Karpas-422 (cell line): ENCODE data around the gene TMEM236. TPM values are rescaled to one million over a fixed set of nuclear protein-coding genes. Genes with fewer than 3 reads are reported as not detected.

Source experiments
- DNase-seq: peaks from one replicate; pipeline ENCODE4 v3.0.0-alpha.2; 2015
- H2AFZ ChIP-seq: fragments of 200-600 bp; sonication (generic); 2 replicates; pipeline ENCODE4 v1.6.1; 2014; ENCODE audit warnings: antibody characterized with exemption, low read length, mixed read lengths
- H3K27ac ChIP-seq: fragments of 200-600 bp; sonication (generic); 2 replicates; pipeline ENCODE4 v1.5.1; 2014; ENCODE audit warnings: mild to moderate bottlenecking, low read length, moderate library complexity
- H3K27me3 ChIP-seq: fragments of 200-600 bp; sonication (generic); 2 replicates; pipeline ENCODE4 v1.6.1; 2014; ENCODE audit warnings: low read length, mixed read lengths
- H3K36me3 ChIP-seq: fragments of 200-600 bp; sonication (generic); 2 replicates; pipeline ENCODE4 v1.6.1; 2014; ENCODE audit warnings: low read length, mixed read lengths; ENCODE audit not compliant: insufficient read depth
- H3K4me1 ChIP-seq: fragments of 200-600 bp; sonication (generic); 2 replicates; pipeline ENCODE4 v1.6.1; 2014; ENCODE audit warnings: mild to moderate bottlenecking, low read length, mixed read lengths
- H3K4me2 ChIP-seq: fragments of 200-600 bp; sonication (generic); 2 replicates; pipeline ENCODE4 v1.6.1; 2014; ENCODE audit warnings: low read length, low read depth, mild to moderate bottlenecking; ENCODE audit not compliant: poor library complexity, severe bottlenecking
- H3K4me3 ChIP-seq: fragments of 200-600 bp; sonication (generic); 2 replicates; pipeline ENCODE4 v1.5.1; 2014; ENCODE audit warnings: mild to moderate bottlenecking, antibody characterized with exemption, low read length, mixed read lengths
- H3K79me2 ChIP-seq: fragments of 200-600 bp; sonication (generic); 2 replicates; pipeline ENCODE4 v1.6.1; 2014; ENCODE audit warnings: mild to moderate bottlenecking, low read length, mixed read lengths
- H3K9ac ChIP-seq: fragments of 200-600 bp; sonication (generic); 2 replicates; pipeline ENCODE4 v1.6.0; 2014; ENCODE audit warnings: low read length
- H3K9me2 ChIP-seq: fragments of 200-600 bp; sonication (generic), shearing (Covaris generic); replicated peaks from 2 replicates; pipeline ENCODE4 v1.6.0; 2014; ENCODE audit warnings: mild to moderate bottlenecking, low read length, moderate library complexity; ENCODE audit not compliant: insufficient read depth
- H3K9me3 ChIP-seq: fragments of 300-700, 200-600 bp; sonication (generic); 2 replicates; pipeline ENCODE4 v1.6.1; 2014; ENCODE audit warnings: low read length, mixed read lengths
- H4K20me1 ChIP-seq: fragments of 200-600 bp; sonication (generic); 2 replicates; pipeline ENCODE4 v1.6.1; 2014; ENCODE audit warnings: mild to moderate bottlenecking, antibody characterized with exemption, low read length, low read depth; ENCODE audit not compliant: insufficient read depth
- total RNA-seq: library from RNA; depleted of rRNA; stranded (reverse); fragments of >200 nt; shearing (Covaris generic); gene quantifications from 2 replicates; pipeline ENCODE4 v1.2.3, GENCODE V29; 2014; ENCODE audit warnings: low replicate concordance; rRNA removed

TMEM236 gene
- 0.04 and 0.19 TPM in 2 replicates for total RNA-seq

DNA sequence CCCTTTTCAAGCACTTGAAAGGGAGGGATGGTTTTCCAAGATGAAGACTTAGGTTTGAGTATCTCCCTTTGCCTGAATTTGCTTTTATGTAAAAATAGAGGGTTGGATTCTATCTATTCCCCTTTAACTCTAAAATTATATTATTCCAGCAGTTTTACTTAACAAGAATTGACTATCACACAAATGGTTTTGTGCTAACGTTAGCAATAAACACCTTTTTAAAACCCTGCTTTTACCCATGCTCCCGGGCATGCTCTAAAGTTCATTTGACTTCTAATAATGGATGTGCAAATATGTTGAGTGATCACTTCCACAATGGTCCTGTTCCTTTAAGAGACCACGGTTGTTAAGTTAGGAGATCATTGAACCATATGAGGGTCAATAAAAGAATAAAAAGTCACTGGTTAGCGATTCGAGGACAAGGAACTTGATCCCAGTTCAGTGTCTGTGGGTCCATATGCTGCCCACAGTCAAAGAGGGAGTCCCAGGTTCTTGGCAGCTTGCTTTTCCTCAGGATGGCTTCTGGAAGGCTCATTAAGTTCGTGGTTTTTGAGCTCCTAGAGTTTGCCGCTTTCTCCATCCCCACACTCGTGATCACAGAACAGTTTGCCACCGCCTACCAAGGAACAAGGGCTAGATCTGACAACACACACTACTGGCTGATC lies at the start of gene TMEM236:
Gene TMEM236 (plus strand): TSS at position 421 of the 665 bp plus-strand sequence. CDS start 95 bp downstream, at position 516.
- Histone ChIP-seq H3K9me3 (no peaks in the 10 kb centered on the region), H3K9ac (no peak within 1 kb of the TSS), H3K4me3 (no peak within 1 kb of the TSS), H3K79me2 (no peaks in the 10 kb centered on the region), H4K20me1 (no peaks in the 10 kb centered on the region), H3K4me1 (peaks cover 3% of the 10 kb centered on the region; the same call in 1 of the 2 replicates), H3K27me3 (no peaks in the 10 kb centered on the region), H3K4me2 (no peak within 1 kb of the TSS), H2AFZ (no peak within 1 kb of the TSS), H3K27ac (no peak within 1 kb of the TSS), H3K36me3 (no peaks in the 10 kb centered on the region), H3K9me2 (no peaks in the 10 kb centered on the region)
- no peak for DNase-seq

- Histone ChIP-seq H4K20me1 (no peaks in the 10 kb centered on the region), H3K79me2 (0 out of 2 replicates have a peak, but pooled peaks cover 3% of the 10 kb centered on the region), H3K9me3 (no peaks in the 10 kb centered on the region), H3K9me2 (no peaks in the 10 kb centered on the region), H2AFZ (no peak overlapping the region), H3K4me2 (no peak overlapping the region), H3K36me3 (peaks cover 4% of the 10 kb centered on the region; the same call in 1 of the 2 replicates), H3K4me3 (no peak overlapping the region), H3K27me3 (no peaks in the 10 kb centered on the region), H3K9ac (no peak overlapping the region), H3K4me1 (no peaks in the 10 kb centered on the region), H3K27ac (no peak overlapping the region)
- DNase-seq: no peak
Measured at GRCh38 chr10:17703706-17704105, 48.3 kb upstream of the TMEM236 start.

DNA sequence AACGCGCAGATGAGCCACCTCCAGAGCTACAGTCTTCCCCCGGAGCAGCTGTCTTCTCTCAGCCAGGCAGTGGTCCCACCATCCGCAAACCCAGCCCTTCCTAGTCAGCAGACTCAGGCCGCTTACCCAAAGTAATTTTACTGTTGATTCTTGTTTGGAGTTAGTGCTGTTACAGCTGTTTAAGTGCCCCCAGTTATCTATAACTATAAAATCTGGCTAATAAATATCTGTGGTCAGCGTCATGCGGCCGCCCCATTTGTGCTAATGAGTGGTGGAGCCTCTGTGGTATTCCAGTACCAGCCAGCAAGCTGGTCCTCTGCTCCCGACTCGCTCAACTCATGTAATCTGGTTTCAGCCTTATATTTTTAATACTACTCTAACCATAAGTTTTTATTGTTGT lies 43.2 kb upstream of the TMEM236 start:
- H3K79me2 ChIP-seq: no peaks in the 10 kb centered on the region
- H2AFZ ChIP-seq: no peak overlapping the region
- DNase-seq: no peak
- H3K4me3 ChIP-seq: no peak overlapping the region
- no peaks in the 10 kb centered on the region for H3K9me2 ChIP-seq
- peaks cover 5% of the 10 kb centered on the region; the same call in 1 of the 2 replicates for H3K36me3 ChIP-seq
- no peak overlapping the region for H3K4me2 ChIP-seq
- H3K9me3 ChIP-seq: no peaks in the 10 kb centered on the region
- H3K27ac ChIP-seq: no peak overlapping the region
- no peaks in the 10 kb centered on the region for H3K27me3 ChIP-seq
- H3K9ac ChIP-seq: no peak overlapping the region
- no peaks in the 10 kb centered on the region for H4K20me1 ChIP-seq
- H3K4me1 ChIP-seq: no peaks in the 10 kb centered on the region

DNA sequence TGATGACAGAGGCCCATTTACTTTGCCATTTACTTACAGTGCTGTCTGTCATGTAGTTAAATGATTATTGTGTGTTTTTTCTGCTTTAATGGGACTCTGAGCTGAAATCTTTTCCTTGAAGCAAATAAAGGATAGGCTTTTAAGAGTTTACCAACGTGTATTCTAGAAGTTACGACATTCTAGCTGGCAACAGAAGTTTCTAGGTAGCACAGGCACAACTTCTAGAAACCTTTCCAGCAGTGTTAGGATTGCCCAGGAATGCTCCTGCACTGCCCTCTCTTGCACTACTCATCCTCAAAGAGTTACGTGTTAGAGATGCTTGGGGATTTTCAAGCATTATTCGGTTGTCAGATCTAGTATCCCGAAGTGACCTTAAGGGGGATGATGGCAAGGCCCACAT lies 42.5 kb upstream of the TMEM236 start:
- H3K27me3 ChIP-seq: no peaks in the 10 kb centered on the region
- no peaks in the 10 kb centered on the region for H3K79me2 ChIP-seq
- H2AFZ ChIP-seq: no peak overlapping the region
- no peaks in the 10 kb centered on the region for H3K9me3 ChIP-seq
- no peak for DNase-seq
- no peak overlapping the region for H3K4me3 ChIP-seq
- H3K36me3 ChIP-seq: peaks cover 8% of the 10 kb centered on the region; the same call in 1 of the 2 replicates
- H3K9me2 ChIP-seq: no peaks in the 10 kb centered on the region
- H3K4me2 ChIP-seq: no peak overlapping the region
- H3K27ac ChIP-seq: no peak overlapping the region
- no peak overlapping the region for H3K9ac ChIP-seq
- no peaks in the 10 kb centered on the region for H3K4me1 ChIP-seq
- no peaks in the 10 kb centered on the region for H4K20me1 ChIP-seq

GRCh38 chr10:17710181-17710580 lies 41.8 kb upstream of the TMEM236 start:
- no peaks in the 10 kb centered on the region for H3K27me3 ChIP-seq
- no peaks in the 10 kb centered on the region for H3K9me3 ChIP-seq
- H3K9ac ChIP-seq: no peak overlapping the region
- no peak overlapping the region for H3K27ac ChIP-seq
- no peak for DNase-seq
- H2AFZ ChIP-seq: no peak overlapping the region
- H3K79me2 ChIP-seq: no peaks in the 10 kb centered on the region
- peaks cover 10% of the 10 kb centered on the region; the same call in 1 of the 2 replicates for H3K36me3 ChIP-seq
- no peaks in the 10 kb centered on the region for H3K4me1 ChIP-seq
- H3K4me2 ChIP-seq: no peak overlapping the region
- no peaks in the 10 kb centered on the region for H3K9me2 ChIP-seq
- H3K4me3 ChIP-seq: no peak overlapping the region
- H4K20me1 ChIP-seq: no peaks in the 10 kb centered on the region

DNA sequence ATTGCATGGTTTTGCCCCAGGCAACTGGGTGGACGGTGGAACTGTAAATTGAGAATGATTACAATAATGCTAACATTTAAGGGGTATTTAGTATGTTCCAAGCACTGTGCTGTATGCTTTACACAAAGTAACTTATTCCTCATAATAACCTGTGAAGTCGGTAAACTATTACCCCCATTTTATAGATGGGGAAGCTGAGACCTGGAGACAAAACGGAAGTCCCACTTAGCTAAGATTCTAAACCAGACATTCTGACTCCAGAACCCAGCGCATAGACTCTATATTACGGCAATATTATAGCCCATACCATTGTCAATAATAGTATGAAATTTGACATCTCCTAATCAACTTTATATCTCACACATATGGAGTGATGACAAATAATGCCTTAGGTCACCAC lies 39.9 kb upstream of the TMEM236 start:
- H3K4me3 ChIP-seq: no peak overlapping the region
- H3K9me3 ChIP-seq: no peaks in the 10 kb centered on the region
- no peak overlapping the region for H3K4me2 ChIP-seq
- no peak overlapping the region for H3K9ac ChIP-seq
- peaks cover 21% of the 10 kb centered on the region; the same call in 1 of the 2 replicates for H3K36me3 ChIP-seq
- no peaks in the 10 kb centered on the region for H3K79me2 ChIP-seq
- no peaks in the 10 kb centered on the region for H3K9me2 ChIP-seq
- H3K27me3 ChIP-seq: no peaks in the 10 kb centered on the region
- H3K4me1 ChIP-seq: no peaks in the 10 kb centered on the region
- H2AFZ ChIP-seq: no peak overlapping the region
- H4K20me1 ChIP-seq: no peaks in the 10 kb centered on the region
- DNase-seq: no peak
- no peak overlapping the region for H3K27ac ChIP-seq

DNA sequence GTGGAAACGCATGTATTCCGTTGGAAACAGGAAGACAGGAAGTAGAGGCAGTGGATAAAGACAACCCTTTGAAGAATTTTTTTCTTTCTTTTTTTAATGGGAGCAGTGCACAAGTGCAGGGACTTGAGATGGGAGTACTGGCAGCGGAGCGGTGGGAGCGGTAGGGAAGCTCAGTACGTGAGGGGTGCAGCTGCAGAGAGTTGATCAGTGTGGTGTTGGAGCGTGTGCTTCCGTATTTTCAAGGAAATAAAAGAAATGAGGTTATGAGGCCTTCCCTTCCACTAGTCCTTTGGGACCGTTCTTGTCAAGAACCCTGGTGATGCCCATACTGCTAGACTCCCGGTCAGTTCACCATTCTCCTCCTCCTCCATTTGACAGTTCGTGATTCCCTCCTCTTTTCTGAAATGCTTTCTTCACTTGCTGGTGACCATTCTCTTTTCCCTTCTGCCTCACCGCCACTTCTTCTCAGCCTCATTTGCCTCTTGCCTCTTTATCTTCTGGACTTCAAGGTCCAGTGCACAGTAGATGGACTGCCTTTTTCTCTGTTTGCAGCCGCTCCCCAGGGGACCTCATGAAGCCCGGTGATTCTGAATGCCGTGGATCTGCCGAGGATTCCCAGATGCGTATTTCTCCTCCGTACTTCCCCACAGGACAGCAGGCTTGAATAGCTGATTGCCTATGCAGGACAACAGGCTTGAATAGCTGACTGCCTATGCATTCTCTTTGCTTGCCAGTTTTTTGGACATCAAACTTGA lies 39.1 kb upstream of the TMEM236 start:
- H4K20me1 ChIP-seq: no peaks in the 10 kb centered on the region
- H3K9me3 ChIP-seq: no peaks in the 10 kb centered on the region
- H3K4me3 ChIP-seq: no peak overlapping the region
- no peaks in the 10 kb centered on the region for H3K9me2 ChIP-seq
- no peak overlapping the region for H3K27ac ChIP-seq
- no peaks in the 10 kb centered on the region for H3K79me2 ChIP-seq
- H3K36me3 ChIP-seq: peaks cover 26% of the 10 kb centered on the region
- H3K9ac ChIP-seq: no peak overlapping the region
- no peak overlapping the region for H2AFZ ChIP-seq
- DNase-seq: no peak
- no peaks in the 10 kb centered on the region for H3K27me3 ChIP-seq
- H3K4me1 ChIP-seq: no peaks in the 10 kb centered on the region
- H3K4me2 ChIP-seq: no peak overlapping the region

DNA sequence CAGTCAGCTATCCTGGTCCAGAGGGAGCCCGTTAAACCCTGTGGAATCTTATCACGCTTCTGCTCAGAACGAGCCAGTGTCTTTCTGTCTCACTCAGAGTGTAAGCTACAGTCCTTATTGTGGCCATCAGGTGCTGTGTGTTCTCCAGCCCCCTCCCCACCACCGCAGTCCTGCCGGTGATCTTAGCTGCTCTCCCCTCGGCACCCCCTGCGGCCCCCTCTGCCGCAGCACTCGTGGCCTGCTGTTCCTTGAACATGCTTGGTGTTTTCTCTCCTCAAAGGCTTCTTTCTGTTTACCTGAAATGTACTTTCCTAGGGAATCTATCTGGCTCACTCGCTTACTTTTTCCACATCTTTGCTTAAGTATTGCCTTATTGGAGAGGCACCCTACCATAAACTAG lies 38.2 kb upstream of the TMEM236 start:
- no peak overlapping the region for H3K4me3 ChIP-seq
- H2AFZ ChIP-seq: no peak overlapping the region
- DNase-seq: no peak
- H3K79me2 ChIP-seq: no peaks in the 10 kb centered on the region
- H3K4me2 ChIP-seq: no peak overlapping the region
- H3K4me1 ChIP-seq: no peaks in the 10 kb centered on the region
- H3K36me3 ChIP-seq: peaks cover 26% of the 10 kb centered on the region
- no peaks in the 10 kb centered on the region for H3K9me3 ChIP-seq
- no peak overlapping the region for H3K27ac ChIP-seq
- H3K9ac ChIP-seq: no peak overlapping the region
- H3K27me3 ChIP-seq: no peaks in the 10 kb centered on the region
- H3K9me2 ChIP-seq: no peaks in the 10 kb centered on the region
- no peaks in the 10 kb centered on the region for H4K20me1 ChIP-seq
